GM18951 (cell line): ENCODE measurements around the gene HOXA10.

ENCODE experiments used
- POLR2A ChIP-seq: IDR thresholded peaks from 4 replicates; pipeline ENCODE4 v1.6.1; 2011; ENCODE audit warnings: mild to moderate bottlenecking; ENCODE audit not compliant: insufficient read length, insufficient read depth; ENCODE audit errors: extremely low read depth
- in situ Hi-C: fragments of 300-500 bp; cut with MboI; formaldehyde crosslinking; loops from one replicate; pipeline ENCODE4 v1.12.0; 2022; ENCODE audit warnings: low sequenced_read_pairs, mixed read lengths, inconsistent platforms; ENCODE audit not compliant: unreplicated experiment

HOXA10 gene

GRCh38 chr7:27155816-27156507 lies 18.2 kb downstream of the HOXA10 start:
- in situ Hi-C loops, result loop anchor here (10.0 kb wide), 1 partner anchor 781 kb away; no protein-coding TSS in a partner anchor
- TF ChIP-seq POLR2A, result no peak

DNA sequence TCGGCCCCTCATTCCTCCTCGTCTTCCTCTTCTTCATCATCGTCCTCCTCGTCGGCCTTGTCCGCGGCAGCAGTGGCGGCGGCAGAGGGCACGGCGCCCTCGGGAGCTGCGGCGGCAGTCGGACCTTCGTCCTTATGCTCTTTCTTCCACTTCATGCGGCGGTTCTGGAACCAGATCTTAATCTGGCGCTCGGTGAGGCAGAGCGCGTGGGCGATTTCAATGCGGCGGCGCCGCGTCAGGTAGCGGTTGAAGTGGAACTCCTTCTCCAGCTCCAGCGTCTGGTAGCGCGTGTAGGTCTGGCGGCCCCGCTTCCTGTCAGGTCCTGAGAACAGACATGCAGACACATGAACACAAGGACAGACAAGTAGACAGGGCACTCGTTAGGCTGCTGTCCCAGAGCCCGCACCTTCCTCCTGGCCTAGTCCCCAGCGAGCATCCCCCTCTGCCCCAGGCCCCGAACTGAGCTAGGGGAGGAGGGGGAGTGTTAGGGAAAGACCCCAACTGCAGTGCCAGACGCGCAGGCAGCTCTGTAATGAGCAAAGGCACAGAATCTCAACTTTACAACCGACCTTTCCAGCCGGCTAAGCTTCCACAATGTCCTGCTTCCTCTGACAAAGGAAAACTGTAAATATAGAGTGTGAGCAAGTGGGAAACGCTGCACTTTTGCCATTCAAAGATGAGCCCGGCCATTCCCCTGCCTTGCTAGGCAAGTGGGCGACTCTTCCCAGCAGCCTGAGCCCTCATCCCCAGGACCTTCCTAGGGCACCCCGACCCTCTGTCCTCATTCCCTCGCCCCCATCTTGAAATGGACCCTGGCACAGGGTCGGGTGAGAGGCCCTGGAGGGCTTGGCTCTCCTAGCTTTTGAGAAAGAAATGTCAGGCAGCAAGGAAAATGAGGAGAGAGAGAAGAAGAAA lies 19.0 kb downstream of the HOXA10 start:
- TF ChIP-seq POLR2A, result no peak
- in situ Hi-C loops, result loop anchor here (10.0 kb wide), 1 partner anchor 780 kb away; no protein-coding TSS in a partner anchor

DNA sequence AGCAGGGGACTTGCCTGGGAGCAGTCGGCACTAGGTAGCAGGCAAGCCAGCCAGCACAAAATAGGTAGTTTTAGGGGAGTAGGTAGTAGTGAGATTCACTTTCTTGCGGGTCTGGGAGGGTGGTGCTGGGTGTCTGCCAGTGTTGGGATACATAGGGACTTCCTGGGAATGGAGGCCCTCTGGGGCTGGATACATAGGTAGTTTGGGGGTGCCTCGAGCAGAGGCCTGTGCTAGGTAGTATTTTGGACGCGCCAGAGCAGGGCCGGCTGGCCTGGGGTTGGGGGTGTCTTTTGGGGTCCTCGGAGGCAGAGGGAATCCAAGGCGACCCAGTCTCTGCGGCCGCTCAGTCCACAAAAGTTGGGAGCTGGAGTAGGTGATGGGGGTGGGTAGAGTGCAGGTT lies 19.8 kb downstream of the HOXA10 start:
- TF ChIP-seq POLR2A, result no peak
- in situ Hi-C loops, result loop anchor here (10.0 kb wide), 1 partner anchor 780 kb away; no protein-coding TSS in a partner anchor

DNA sequence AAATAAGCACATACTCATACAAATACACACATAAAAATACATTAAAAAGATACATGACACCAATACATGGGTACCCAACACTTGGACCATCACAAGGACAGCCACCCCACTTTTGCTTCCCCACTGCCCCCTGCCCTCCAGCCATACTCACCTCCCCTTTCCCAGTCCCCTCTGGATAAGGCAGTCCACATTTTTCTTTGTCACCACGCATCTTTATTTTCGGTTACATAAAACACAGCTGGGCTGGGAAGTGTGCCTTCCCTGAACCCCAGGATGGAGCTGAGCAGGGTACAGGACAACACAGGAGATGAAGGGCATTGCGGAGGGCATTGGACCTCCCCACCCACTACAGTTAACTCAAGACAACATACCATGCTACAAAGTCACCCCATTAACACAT lies 20.6 kb downstream of the HOXA10 start:
- in situ Hi-C loops, result loop anchor here (10.0 kb wide), 1 partner anchor 779 kb away; no protein-coding TSS in a partner anchor
- TF ChIP-seq POLR2A, result no peak

- in situ Hi-C loops, result loop anchor here (10.0 kb wide), 1 partner anchor 778 kb away; no protein-coding TSS in a partner anchor
- no peak for TF ChIP-seq POLR2A
These were observed 21.2 kb downstream of the HOXA10 start for GRCh38 chr7:27152816-27153442.

GRCh38 chr7:27151931-27152815 lies 21.9 kb downstream of the HOXA10 start, which contains the start of gene HOXA3:
HOXA3 (minus strand) TSS chr7:27152583; CDS start chr7:27110640, 41,943 bp downstream.
- in situ Hi-C loops, result loop anchor here (10.0 kb wide), 1 partner anchor 777 kb away; no protein-coding TSS in a partner anchor
- no peak for TF ChIP-seq POLR2A

DNA sequence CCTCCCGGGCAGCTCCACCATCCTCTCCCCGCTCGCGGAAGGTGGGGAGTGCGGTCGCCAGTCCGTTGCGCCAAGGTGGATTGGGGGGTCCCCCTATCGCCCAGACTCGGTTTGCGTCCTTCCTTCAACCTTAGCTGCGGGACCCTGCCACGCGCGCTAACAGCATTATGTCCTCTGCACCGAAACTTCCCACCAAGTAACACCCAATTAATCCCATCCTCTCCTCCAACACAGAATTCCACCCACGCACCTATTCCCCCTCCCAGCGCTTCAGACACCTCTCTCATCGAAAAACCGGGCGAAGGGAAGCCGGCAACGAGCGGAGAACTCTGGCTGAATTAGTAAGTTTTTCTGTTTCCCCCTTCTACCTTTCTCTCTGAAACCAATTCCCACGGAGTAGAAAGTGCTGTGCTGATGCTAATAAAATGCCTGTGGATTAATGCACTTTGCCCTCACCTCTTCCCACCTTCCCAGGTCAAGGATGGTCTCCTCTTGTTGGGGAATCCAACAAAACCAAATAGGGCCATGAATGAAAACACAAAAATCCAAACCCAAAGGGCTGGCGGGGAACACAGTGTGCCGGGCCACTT lies 22.7 kb downstream of the HOXA10 start:
- in situ Hi-C loops, result loop anchor here (10.0 kb wide), 1 partner anchor 777 kb away; no protein-coding TSS in a partner anchor
- no peak for TF ChIP-seq POLR2A

DNA sequence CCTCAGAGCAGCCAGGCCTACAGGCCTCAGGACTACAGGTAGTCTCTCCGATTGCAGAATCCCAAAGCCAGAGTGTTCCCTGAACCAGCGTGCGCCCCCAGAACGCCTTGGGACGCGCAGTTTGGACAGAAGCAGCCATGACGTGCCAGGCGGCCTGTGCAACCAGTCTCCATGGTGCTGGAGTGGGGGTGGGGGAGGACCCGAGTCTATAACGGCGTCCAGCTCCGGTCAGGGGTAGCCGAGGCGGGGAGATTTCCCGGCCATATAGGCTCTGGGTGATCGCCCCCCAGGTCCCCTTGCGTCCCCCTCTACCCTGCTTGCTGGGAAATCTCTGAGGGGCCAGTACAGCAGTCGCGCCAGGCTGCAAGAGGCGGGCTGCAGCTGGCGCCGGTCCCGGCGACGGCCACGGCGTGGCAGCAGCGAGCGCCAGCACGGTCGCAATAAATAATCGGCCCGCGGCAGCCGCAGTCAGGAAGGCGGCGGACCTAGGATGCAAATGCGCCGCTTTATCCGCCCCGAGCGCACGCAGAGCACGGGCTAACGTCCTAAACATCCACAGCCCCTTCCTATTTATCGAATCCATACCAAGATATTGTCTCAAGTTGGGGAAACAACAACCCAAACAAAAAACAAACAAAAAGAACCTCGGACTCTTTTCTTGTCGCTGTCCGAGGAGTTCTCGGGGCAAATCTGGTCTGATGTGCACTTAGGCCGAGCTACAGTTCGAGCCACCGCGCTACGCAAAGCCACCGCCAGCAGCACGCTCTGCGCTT lies 23.4 kb downstream of the HOXA10 start:
- in situ Hi-C loops, result loop anchor here (10.0 kb wide), 1 partner anchor 776 kb away; no protein-coding TSS in a partner anchor

GRCh38 chr7:27149842-27150567 lies 24.1 kb downstream of the HOXA10 start:
- in situ Hi-C loops, result loop anchor here (10.0 kb wide), 1 partner anchor 775 kb away; no protein-coding TSS in a partner anchor
- TF ChIP-seq POLR2A, result no peak

More for the DNA sequence above, 23.4 kb downstream of the HOXA10 start:
- TF ChIP-seq POLR2A, result no peak
